Transverse colon (tissue), 4 donors: ENCODE measurements around the gene RTL5. TPM values are rescaled to one million over a fixed set of nuclear protein-coding genes. Genes with fewer than 3 reads are reported as not detected.

Experiments
- DNase-seq: peaks from one replicate; pipeline ENCODE4 v3.0.0-alpha.2; 2019
- H3K27ac ChIP-seq, 4 donors: fragments of 200-600 bp; sonication (generic); 2 replicates each; pipeline ENCODE4 v1.5.1; 2016 to 2018; ENCODE audit warnings: inconsistent platforms in 4 of 4
- H3K27me3 ChIP-seq: fragments of 200-600 bp; sonication (generic); 2 replicates; pipeline ENCODE4 v1.5.1; 2017; ENCODE audit warnings: inconsistent platforms
- H3K36me3 ChIP-seq, 4 donors: fragments of 200-600 bp; sonication (generic); 2 replicates each; pipeline ENCODE4 v1.5.1; 2017 to 2019; ENCODE audit warnings: inconsistent platforms in 4 of 4
- H3K4me1 ChIP-seq, 4 donors: fragments of 200-600 bp; sonication (generic); 2 replicates each; pipeline ENCODE4 v1.5.1; 2017 to 2020; ENCODE audit warnings: inconsistent platforms in 4 of 4
- H3K4me3 ChIP-seq, 4 donors: fragments of 200-600 bp; sonication (generic); 1 replicate in 1 of 4; 2 replicates in 3 of 4; pipeline versions ENCODE4 v1.5.1 to v1.6.1; 2017 to 2019; ENCODE audit warnings: inconsistent platforms in 4 of 4
- H3K9me3 ChIP-seq, 2 donors: fragments of 200-600 bp; sonication (generic); 2 replicates each; pipeline ENCODE4 v1.5.1; 2017 to 2019; ENCODE audit warnings: inconsistent platforms in 2 of 2
- CTCF ChIP-seq, 5 experiments: fragments of 200-600 bp in 3 of 5; fragments of 450-650 bp in 2 of 5; sonication (generic) in 3 of 5; IDR thresholded peaks; 1 replicate in 2 of 5; 2 replicates in 3 of 5; pipeline ENCODE4 v1.5.1; 2016 to 2017; ENCODE audit warnings: antibody characterized with exemption in 5 of 5, inconsistent platforms in 3 of 5, mild to moderate bottlenecking in 2 of 5, moderate library complexity in 1 of 5
- EP300 ChIP-seq: sonication (generic); formaldehyde crosslinking; IDR thresholded peaks from one replicate; pipeline ENCODE4 v1.6.1; 2017; ENCODE audit warnings: antibody characterized with exemption, low read depth
- POLR2A ChIP-seq: fragments of 450-650 bp; IDR thresholded peaks from one replicate; pipeline ENCODE4 v1.6.1; 2016; ENCODE audit warnings: antibody characterized with exemption, mild to moderate bottlenecking, moderate library complexity
- POLR2AphosphoS5 ChIP-seq, 3 donors: sonication (generic); formaldehyde crosslinking; IDR thresholded peaks; one replicate each; pipeline ENCODE4 v1.6.1; 2016; ENCODE audit warnings: antibody characterized with exemption in 3 of 3
- WGBS, 2 donors: methylation state at CpG; one replicate each; pipeline ENCODE4 v1.1.5; 2018; ENCODE audit warnings: low coverage in 1 of 2; 5-methylcytosine and 5-hydroxymethylcytosine counted together
- in situ Hi-C, 4 donors: fragments of 200-750 bp; cut with MboI; loops; one replicate each; pipeline versions ENCODE4 v1.15.0 to v1.15.1; 2017; ENCODE audit warnings: low sequenced_read_pairs in 3 of 4, low pct_ligation_motif_present in 1 of 4, low pct_unique_long_range_greater_than_20kb in 1 of 4
- intact Hi-C: fragments of 100-400 bp; cut with DNase I; formaldehyde crosslinking; loops from one replicate; pipeline ENCODE4 v1.15.1; 2023; ENCODE audit warnings: low total_unique reads
- total RNA-seq, 4 donors: library from RNA; depleted of rRNA; stranded (reverse); fragments of >200 nt; gene quantifications; one replicate each; pipeline ENCODE4 v1.1.0, GENCODE V29; 2016

The RTL5 gene
- total RNA-seq, 4 donors from 2014 or later, result 1.3 to 6.0 (median 2.5) TPM

DNA sequence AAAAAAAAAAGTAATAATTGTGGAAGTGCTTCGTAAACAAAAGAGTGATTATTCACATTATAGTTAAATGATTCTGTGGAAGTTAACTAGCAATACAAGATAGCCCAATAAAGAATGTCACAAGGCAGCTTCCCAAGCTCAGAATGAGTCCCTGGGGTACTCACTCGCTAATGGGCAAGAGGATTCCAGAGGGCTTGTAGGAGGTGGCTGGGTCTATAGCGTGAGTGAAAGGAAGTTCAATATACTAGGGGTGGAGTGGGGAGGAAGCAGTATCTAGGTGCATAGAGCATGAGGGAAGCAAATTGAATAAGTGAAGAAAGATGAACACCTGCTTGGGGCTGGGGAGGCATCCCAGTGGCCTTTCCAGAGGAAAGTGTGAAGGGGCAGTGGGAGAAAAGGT, 42.5 kb downstream of the RTL5 start:
- H3K4me3 ChIP-seq, result no peak overlapping the region
- DNase-seq, result no peak
- intact Hi-C loops, result no loop called here
- no peaks in the 10 kb centered on the region for H3K27me3 ChIP-seq
- H3K27ac ChIP-seq, result no peak overlapping the region
- H3K9me3 ChIP-seq, result no peaks in the 10 kb centered on the region
- 57 to 80% methylated on average over 2 to 3 of the region's 3 CpGs for WGBS, 2 donors
- H3K4me1 ChIP-seq, result no peaks in the 10 kb centered on the region
- in situ Hi-C loops, result no loop called here
- H3K36me3 ChIP-seq, result no peaks in the 10 kb centered on the region
- TF ChIP-seq POLR2A (no peak), EP300 (no peak)

GRCh38 chrX:72088761-72089160, 43.0 kb downstream of the RTL5 start:
- H3K4me3 ChIP-seq, result no peak overlapping the region
- H3K4me1 ChIP-seq, result no peaks in the 10 kb centered on the region
- no peaks in the 10 kb centered on the region for H3K9me3 ChIP-seq
- H3K27me3 ChIP-seq, result no peaks in the 10 kb centered on the region
- intact Hi-C loops, result no loop called here
- no peak for TF ChIP-seq POLR2AphosphoS5 (IDR thresholded peaks at IDR 0.05)
- TF ChIP-seq CTCF (IDR thresholded peaks at IDR 0.05), result no peak
- no peak for TF ChIP-seq POLR2A
- TF ChIP-seq EP300, result no peak
- no peak overlapping the region for H3K27ac ChIP-seq
- H3K36me3 ChIP-seq, result no peaks in the 10 kb centered on the region
- in situ Hi-C loops, result no loop called here
- 66% methylated on average over 6 of the region's 6 CpGs; no CpG with 5 or more reads in 1 of the 2 donors for WGBS, 2 donors
- DNase-seq, result no peak

DNA sequence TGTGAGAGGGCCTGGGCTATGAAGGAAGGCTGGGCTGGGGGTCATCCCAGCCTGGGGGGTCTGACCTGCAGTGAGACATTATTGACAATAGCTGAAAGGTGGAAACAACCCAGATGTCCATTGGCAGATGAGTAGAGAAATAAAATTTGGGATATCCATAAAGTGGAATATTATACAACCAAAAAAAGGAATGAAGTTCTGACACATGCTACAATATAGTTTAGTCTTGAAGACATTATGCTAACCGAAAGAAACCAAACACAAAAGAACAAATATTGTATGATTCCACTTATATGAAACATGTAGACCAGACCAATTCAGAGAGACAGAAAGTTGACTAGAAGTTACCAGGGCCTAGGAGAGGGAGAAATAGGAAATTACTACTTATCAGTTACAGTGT, 44.7 kb downstream of the RTL5 start:
- Histone ChIP-seq H3K9me3 (no peaks in the 10 kb centered on the region), H3K36me3 (no peaks in the 10 kb centered on the region), H3K4me1 (no peaks in the 10 kb centered on the region), H3K27me3 (no peaks in the 10 kb centered on the region), H3K27ac (no peak overlapping the region), H3K4me3 (no peak overlapping the region)
- TF ChIP-seq EP300, result no peak
- TF ChIP-seq CTCF (IDR thresholded peaks at IDR 0.05), result no peak
- no peak for TF ChIP-seq POLR2A
- TF ChIP-seq POLR2AphosphoS5 (IDR thresholded peaks at IDR 0.05), result no peak
- 90% methylated on average over 1 of the region's 1 CpG; no CpG with 5 or more reads in 1 of the 2 donors for WGBS, 2 donors
- in situ Hi-C loops, result no loop called here
- intact Hi-C loops, result no loop called here
- DNase-seq, result no peak

- Histone ChIP-seq H3K27ac (no peak overlapping the region), H3K9me3 (no peaks in the 10 kb centered on the region), H3K27me3 (no peaks in the 10 kb centered on the region), H3K4me1 (no peaks in the 10 kb centered on the region), H3K4me3 (no peak overlapping the region), H3K36me3 (no peaks in the 10 kb centered on the region)
- no peak for DNase-seq
- TF ChIP-seq CTCF (IDR thresholded peaks at IDR 0.05) (no peak), POLR2AphosphoS5 (IDR thresholded peaks at IDR 0.05) (no peak), POLR2A (no peak), EP300 (no peak)
- in situ Hi-C loops, result no loop called here
- intact Hi-C loops, result no loop called here
- WGBS, 2 donors, result 94% methylated on average over 1 of the region's 1 CpG; no CpG with 5 or more reads in 1 of the 2 donors
Observed at GRCh38 chrX:72084114-72084513, 47.6 kb downstream of the RTL5 start.

DNA sequence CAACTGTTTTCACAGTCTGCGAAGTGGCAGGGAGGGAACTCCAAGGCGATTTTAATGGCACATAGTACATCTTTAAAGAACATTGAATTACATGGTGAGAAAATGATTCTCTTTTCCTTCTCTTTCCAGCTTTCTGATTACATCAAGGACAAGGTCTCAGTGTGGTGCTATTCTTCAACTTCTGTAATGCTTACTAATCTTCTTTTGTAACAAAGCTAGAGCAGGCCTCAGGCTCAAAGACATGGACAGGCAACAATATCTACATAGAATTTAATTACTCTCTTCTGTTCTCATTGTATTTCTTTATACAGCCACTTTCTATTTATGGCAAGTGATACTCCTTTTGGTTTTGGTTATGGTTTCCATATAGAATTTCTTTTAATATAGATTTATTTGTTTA, 48.4 kb downstream of the RTL5 start:
- no peak overlapping the region for H3K4me3 ChIP-seq
- no peaks in the 10 kb centered on the region for H3K4me1 ChIP-seq
- in situ Hi-C loops (no loop called here), intact Hi-C loops (no loop called here)
- DNase-seq, result no peak
- TF ChIP-seq CTCF (IDR thresholded peaks at IDR 0.05), result no peak
- TF ChIP-seq POLR2AphosphoS5 (IDR thresholded peaks at IDR 0.05), result no peak
- TF ChIP-seq POLR2A, result no peak
- no peak overlapping the region for H3K27ac ChIP-seq
- no peaks in the 10 kb centered on the region for H3K27me3 ChIP-seq
- WGBS, 2 donors, result 92 to 94% methylated on average over 2 of the region's 2 CpGs
- H3K36me3 ChIP-seq, result no peaks in the 10 kb centered on the region
- H3K9me3 ChIP-seq, result no peaks in the 10 kb centered on the region
